Esophagus squamous epithelium (tissue), 4 donors: Measurements from ENCODE around the gene CA6.

Experiments
- CTCF ChIP-seq, 6 experiments: fragments of 450-650 bp in 4 of 6; fragments of 200-600 bp in 2 of 6; sonication (generic) in 2 of 6; IDR thresholded peaks; one replicate each; pipeline ENCODE4 v1.5.1; 2016 to 2019; ENCODE audit warnings: antibody characterized with exemption in 6 of 6, mild to moderate bottlenecking in 4 of 6, moderate library complexity in 4 of 6
- POLR2A ChIP-seq, 4 donors: fragments of 450-650 bp; IDR thresholded peaks; one replicate each; pipeline ENCODE4 v1.6.1; 2017; ENCODE audit warnings: antibody characterized with exemption in 4 of 4, mild to moderate bottlenecking in 4 of 4, moderate library complexity in 3 of 4

GRCh38 chr1:8980656-8981055 is 35.0 kb downstream of the CA6 start:
- TF ChIP-seq CTCF (IDR thresholded peaks at IDR 0.05): no peak
- TF ChIP-seq POLR2A (IDR thresholded peaks at IDR 0.05): no peak
